NCI-H82 treated with DMSO at 0.1 percent for 48 hours (cell line): Measurements from ENCODE around the gene KMO.

Experiments used
- DNase-seq: peaks from one replicate; lab custom pipeline; 2025; ENCODE audit not compliant: unreplicated experiment; lab: John Stamatoyannopoulos, UW

Gene KMO

DNA sequence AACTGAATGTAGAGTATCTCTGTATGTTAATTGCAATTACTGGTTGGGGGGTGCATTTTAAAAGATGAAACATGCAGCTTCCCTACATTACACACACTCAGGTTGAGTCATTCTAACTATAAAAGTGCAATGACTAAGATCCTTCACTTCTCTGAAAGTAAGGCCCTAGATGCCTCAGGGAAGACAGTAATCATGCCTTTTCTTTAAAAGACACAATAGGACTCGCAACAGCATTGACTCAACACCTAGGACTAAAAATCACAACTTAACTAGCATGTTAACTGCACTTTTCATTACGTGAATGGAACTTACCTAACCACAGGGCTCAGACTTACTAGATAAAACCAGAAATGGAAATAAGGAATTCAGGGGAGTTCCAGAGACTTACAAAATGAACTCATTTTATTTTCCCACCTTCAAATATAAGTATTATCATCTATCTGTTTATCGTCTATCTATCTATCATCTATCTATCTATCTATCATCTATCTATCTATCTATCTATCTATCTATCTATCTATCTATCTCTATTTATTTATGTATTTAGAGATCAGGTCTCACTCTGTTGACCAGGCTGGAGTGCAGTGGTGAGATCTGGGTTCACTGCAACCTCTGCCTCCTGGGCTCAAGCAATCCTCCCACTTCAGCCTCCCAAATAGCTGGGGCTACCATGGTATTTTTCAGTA is 60.2 kb downstream of the KMO start:
- no peak for DNase-seq

DNA sequence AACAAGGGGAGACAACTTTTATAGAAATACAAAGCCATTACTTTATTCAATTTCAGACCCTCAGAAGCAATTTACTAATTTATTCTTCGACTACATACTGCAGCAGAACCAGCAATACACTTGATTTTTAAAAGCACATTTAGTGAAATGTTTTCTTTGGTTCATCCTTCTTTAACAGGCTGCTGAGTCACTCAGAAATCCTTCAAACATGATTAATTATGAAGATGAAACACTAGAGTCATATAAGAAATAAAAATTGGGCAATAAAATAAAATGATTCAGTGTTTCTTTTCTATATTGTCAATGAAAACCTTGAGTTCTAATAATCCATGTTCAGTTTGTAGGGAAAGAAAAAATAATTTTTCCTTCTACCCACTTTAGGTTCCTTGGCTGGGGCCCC is 61.0 kb downstream of the KMO start:
- no peak for DNase-seq

DNA sequence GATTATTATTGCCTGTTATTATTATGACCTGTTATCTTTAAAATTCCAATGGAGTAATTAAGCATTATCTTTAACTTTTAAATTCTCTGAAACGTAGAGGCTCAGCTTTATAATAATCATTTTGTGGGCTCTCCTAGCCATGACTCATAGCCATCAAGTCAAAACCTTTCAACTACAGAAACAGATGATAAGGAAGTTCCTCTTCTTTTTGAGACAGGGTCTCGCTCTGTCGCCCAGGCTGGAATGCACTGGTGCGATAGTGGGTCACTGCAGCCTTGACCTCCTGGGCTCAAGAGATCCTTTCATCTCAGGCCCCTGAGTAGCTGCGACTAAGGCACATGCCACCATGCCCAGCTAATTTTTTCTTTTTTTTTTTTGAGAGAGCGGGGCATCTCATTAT is 64.5 kb downstream of the KMO start:
- no peak for DNase-seq

DNA sequence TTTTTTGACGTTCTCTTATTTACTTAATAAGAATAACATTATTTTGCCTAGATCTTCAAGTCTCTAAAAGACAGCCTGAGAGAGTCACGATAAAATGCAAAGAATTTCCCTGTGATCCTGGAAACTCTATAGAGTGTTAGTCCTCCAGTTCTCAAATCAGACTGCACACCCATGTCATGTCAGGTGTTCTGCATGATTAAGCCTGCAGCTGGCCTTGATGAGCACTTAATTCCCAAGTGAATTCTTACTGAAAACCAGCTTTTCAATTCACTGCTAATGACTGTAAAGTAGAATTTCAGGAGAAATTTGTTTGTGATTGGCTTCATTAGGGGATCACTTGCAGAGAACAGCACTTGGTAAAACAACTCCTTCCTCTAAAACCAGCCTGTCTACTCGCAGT is 66.1 kb downstream of the KMO start:
- DNase-seq: no peak

DNA sequence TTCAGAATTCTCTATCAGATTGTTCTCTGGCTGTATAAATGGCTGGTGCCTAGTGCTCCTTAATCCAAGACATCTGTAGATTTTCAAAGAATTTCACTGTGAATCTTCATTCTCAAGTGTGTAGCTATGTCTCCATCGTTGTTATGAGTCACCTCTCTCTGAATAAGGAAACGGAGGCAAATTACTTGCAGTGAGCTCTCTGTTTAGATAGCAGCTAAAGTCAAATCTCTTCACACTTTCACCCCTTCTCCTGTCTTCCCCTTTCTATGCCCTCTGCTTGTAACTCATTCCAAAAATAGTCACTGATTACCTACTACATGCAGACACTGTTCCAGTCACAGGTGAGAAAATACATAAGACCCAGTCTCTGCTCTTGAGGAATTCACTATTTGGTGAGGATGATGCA is 68.3 kb downstream of the KMO start:
- DNase-seq: no peak

DNA sequence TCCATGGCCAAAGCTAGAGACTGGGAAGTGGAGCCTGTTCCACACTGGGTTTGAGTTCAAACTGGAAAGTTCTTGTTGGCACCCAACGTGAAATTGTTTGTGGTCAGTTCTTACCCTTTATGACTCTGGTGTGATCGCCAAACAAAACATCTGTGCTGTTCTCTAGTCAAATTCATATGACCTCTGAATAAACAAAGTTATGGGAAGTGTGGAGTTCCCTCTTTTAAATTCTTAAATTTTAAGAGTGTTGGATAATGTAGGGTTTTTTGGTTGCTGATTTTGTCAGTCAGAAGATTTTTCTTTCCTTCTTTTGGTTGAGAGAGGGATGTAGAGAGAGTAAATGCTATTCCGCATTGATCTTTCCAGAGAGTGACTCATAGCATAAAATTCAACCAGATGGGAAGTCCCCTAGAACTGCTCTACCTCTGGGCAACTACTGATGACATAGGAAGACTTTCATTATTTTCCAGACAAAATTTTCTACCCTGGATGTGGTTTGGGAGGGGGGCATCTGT is 71.6 kb downstream of the KMO start:
- no peak for DNase-seq

DNA sequence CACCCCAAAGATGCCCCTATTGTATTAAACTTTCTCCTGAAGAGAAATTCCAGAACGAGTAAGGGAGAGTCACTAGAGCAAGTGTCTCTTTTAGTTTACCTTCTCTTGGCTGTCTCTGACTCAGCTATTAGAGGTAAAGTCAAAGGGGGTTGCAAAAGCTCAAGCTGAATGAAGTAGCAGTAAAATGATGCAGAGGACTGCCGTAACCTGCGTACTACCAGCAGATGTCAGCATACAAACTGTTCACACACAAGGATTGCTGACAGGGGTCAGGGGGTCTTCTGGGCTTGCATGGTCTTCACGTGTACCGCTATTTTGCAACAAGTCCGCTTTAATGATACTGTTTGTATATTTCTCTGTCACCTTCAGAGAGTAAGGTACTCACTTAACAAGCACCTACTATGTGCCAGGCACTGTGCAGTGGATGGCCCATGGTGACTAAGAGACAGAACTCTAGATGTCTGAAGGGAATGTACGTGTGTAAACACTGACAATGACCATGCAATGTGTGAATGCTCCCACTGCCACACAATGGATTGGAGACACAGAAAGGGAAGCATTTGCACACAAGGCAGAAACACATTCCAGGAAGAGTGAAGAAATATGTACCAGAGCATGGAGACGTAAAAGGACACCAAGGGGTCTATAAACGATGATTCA is 73.1 kb downstream of the KMO start:
- no peak for DNase-seq

DNA sequence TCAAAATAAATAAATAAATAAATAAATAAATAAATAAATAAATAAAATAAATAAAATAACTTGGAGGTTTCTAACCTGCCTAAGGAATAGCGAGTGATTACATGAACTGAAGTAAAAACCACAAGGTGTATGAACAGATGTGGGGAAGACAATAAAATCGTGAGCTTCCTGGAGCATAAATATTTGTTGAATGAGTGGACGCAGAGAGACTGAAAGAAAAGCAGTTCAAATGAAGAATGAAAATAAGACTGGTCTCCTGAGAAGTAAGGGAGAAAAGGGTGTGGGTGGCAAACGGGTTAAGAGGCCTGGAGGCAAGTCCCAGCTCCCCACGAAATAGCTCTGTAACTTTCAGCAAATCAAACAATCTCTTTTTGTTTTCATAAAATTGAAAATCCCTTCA is 74.4 kb downstream of the KMO start:
- DNase-seq: no peak

DNA sequence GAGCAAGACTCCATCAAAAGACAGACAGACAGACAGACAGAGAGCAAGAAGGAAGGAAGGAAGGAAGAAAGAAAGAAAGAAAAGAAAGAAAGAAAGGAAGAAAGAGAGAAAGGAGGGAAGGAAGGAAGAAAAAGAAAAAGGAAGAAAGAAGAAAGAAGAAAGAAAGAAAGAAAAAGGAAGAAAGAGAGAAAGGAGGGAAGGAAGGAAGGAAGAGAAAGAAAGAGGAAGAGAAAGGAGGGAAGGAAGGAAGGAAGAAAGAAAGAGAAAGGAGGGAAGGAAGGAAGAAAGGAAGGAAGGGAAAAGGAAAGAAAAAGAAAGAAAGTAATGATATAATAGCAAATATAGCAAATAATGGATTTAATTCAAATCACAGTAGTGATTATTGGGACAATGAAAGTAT is 75.3 kb downstream of the KMO start:
- DNase-seq: no peak

DNA sequence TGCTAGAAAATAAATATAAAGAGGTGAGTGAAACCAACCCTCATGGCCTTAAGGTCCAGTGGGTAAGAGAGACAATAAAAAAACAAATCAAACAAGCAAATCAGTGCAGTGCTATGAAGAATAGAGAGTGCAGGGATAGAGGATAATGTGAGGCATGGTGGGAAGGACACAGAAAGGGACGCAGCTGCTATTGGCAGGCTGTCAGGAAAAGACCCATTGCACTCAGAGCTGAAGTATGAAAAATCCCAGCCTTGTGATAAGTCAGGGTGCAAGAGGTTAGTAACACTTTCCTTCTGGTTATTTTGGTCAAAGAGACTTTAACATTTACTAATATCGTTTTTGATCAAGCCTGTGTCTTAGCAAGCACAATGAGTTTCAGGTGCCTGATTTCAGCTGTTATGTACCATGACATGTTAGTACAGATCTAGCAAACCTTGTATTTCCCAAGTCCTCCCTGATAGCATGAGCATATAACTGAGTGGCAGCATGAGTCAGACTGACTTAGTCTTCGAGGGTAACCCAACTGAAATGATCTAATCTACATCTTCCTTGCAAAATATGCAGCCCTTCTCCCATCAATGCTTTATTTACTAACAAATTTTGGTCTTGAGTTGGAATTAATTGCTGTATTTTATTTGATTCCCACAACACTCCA is 76.3 kb downstream of the KMO start:
- no peak for DNase-seq

DNA sequence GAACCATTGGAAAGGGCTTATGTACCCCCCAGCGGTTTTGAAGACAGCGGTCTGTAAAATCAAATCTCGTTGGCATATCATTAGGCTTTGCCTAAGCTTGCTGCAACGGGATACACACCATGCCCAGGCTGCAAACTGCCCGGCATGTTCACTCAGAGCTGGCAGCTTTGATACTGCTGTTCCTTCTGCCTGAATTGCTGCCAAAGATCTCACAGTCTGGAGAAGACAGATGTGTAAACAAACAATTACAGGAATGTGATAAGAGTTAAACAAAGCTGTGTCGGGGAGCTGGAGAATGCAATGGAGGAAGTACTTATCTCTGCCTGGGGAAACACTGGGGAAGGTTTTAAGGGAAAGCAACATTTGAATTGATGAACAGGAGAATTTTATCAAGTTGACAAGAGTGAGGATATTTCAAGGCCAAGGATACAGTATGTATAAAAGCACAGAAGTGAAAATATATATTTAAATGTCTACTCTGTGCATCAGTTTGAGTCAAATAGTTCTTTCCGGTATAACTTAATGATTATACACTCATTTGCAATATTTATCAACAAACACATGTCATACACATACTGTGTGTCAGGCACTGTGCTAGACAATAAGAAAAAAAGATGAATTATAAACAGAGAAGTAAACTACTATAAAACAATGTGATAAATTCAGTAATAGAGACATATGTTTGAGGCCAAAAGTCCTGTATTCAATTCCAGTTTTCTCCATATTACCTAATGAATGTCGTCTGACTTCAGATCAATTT is 78.1 kb downstream of the KMO start:
- no peak for DNase-seq

DNA sequence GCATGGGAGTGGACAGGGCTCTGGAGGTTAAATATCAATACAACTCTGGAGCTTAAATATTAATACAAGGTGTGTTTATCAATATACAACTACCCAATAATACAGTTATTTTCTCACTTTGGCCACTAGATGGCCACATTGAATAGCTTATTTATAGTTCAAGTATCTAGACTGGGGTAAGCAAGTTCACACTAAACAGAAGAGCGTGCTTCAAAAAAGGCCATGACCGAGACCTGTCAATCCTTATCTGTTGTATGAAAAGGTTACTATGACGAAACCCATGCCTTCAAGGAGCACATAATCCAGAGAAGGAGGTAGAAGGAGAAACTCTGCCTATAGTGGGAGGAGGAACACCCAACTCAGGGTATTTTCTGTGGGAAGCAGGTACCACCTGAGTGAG is 78.9 kb downstream of the KMO start:
- peak; percentile 60 for DNase-seq

DNA sequence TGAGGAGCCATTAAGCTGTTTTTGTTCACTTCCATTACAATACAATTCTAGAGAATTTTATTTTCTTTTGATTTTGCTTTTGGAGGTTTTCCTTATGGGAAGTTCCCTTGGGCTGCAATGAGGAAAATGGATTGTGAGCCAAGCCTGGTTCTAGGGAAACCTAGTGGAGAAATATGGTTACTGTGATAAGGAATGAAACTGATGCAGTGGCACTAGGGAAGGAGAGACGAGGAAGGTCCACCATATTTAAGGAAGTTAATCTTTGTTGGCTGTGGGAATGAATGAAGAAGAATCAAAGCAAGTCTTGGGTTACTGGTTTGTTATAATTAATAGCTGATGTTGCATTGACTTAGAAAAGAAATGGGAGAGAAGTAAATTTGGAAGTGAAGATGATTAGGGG is 79.6 kb downstream of the KMO start:
- no peak for DNase-seq

DNA sequence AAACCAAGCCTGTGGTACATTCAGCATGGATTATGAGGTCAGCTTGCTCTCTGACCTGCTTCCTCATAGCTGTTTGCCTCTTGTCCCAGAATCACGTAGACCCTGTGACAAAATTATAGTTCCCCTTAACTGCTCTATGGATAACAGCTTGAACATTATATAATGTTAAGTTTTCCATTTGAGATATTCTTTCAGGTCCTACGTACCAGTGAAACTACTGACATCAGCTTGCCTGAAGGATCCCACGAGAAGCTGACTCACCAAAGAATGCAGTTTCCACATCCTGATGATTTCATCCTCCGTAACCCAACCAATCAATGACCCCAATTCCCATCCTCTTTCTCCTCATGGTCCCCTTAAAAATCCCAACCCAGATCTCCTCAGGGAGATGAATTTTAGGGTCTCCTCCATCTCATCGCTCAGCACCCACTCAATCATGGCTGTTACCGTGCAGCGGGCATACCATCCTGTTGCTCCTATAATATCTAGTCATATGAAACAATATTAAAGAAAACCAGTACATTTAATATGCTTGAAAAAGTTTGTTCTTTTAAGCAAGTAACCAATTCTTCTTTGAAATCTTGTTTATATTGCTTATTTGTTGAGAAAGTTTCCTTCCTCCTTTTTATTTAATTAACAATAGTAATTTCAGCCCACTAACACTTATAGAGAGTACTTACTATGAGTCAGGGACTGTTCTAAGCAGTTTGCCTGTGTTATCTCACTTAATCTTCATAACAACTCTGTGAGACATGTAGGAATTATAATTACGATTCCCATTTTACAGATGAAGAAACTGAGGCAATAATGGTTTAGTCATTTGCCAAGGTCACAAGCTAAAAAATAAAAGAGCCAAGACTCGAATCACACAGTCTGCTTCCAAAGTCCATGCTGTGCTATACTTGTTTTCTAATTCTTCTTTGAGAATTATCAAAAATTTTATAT is 80.6 kb downstream of the KMO start:
- no peak for DNase-seq

DNA sequence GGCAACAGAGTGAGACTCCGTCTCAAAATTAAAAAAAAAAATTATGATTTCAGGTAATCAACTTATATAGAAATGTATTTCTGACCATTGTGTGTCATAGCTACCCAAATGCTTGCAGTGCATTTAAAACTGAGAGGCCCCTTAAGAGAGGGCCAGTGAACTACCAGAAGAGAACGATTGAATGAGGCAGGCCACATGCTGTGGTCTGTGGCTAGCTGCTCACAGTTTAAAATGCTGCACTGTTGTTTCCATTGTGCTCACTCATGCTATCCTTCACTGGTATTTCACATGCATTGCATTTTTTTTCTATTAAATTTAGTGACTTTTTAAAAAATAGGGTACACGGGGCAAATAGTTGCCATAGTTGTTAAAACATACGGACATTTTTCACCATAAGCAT is 82.0 kb downstream of the KMO start:
- DNase-seq: no peak

DNA sequence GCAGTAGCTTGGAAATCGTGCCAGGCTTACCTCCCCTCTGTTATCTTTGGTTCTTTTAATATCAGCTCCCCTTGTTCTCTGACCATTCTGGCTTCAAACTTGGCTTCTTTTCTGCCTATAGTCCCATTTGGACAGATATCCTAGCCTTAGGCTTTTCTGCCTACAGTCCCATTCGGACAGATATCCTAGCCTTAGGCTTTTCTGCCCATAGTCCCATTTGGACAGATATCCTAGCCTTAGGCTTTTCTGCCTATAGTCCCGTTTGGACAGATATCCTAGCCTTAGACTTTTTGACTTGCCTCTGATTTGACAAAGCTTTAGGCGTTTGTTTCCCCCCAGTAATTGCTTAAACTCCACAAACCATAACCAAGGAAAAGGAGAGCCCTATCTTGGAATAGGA is 82.4 kb downstream of the KMO start:
- DNase-seq: no peak

DNA sequence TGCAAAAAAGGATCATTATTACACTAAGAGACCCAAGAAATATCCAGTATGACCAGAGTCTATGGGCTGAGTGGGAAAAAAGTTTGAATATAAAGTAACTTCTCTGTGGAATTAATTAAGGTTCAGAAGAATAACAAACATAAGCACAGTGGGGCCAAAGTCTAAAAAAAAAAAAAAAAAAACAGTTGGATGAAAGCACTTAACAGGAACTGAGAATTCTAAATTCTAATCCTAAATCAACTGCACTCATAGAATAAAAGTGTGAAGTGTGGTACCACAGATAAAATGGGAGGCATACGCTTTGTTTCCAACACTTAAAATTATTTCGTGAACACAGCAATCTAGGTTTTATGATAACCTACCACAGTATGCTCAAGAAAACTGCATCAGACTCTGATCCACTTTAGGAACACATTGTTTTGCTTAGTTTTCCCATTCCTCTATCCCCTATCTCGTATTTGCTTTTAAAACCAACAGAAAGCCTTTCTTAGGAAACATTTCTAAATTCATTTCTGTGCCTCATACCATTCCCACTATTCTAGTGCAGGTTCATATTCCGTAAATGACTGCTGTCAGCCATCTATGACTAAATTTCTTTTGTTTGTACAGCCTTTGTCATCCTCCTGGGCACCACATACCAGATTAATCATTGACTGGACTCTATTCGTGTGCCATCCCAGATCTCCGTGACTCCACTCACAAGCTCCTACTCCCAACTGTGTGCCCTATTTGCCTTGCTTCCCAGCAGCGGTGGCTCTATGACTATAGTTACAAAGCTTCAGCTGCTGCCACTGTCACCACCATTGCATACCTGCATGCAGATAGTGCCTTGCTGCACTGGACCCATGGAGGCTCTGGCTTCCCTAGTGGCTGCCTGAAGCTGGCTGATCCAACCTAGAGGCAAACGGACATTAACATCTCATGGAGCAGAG is 83.1 kb downstream of the KMO start:
- DNase-seq: no peak

DNA sequence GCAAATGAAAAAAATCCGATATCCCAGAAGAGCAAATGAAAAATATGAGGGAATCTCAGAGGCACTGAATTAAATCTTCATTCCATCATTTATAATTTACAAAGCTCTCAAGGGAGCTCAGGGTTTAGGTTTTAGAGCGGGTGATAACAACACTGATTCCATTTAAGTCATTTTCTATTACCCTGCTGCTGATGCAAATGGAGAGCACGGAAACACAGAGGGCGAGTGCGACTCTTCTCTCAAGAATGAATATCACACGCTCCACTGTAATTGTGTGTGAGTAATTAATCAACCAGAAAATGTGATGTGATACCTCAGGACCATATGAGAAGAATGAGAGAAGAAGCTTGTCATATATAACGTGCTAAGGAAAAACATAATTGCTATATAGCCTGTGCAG is 85.2 kb downstream of the KMO start:
- no peak for DNase-seq

DNA sequence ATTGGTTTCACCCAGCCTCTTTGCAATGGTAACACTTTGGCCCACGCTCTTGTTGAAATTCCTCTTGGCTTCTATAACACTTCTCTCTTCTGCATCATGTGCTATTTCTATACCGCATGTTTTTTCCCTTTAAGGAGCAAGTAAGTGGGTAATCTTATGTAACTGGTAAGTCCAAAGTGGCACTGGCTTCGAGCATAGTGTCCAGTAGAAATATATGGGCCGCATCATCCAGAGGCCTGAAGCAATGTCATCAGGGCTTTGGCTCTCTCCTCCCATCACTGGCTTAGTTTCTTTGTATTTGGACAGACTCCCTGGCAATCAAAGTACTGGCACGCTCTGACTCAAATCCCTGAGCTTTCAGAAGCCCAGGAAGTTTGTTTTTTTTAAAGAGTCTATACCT is 90.5 kb downstream of the KMO start:
- DNase-seq: no peak
